Colon (tissue), 2 donors: ENCODE results near the gene MCOLN2.

Experiments used
- FAIRE-seq: peaks from 2 replicates; lab custom pipeline; 2012; peaks lifted over from hg19 to GRCh38; lab: Jason Lieb, UNC
- donor health status: control.
- donor health status: control.

Gene MCOLN2

DNA sequence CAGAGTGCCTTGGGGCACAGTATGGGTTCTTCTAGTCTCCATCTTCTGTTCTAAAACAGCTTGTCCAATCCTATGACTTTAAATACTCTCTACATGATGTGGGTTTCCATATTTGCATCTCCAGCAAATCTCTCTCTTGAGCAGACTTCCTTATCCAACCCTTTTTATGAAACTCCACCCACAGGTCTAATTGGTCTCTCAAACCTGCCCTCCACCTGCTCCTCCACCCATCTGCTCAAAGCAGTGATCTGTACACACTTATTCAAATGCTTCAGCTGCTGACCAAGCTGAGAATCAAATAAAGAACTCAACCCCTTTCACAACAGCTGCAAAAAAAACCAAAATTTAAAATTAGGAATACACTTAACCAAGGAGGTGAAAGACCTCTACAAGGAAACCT lies 11.5 kb downstream of the MCOLN2 start:
- FAIRE-seq = no peak

- FAIRE-seq = no peak
These were observed 14.5 kb downstream of the MCOLN2 start for GRCh38 chr1:84982395-84982794.

DNA sequence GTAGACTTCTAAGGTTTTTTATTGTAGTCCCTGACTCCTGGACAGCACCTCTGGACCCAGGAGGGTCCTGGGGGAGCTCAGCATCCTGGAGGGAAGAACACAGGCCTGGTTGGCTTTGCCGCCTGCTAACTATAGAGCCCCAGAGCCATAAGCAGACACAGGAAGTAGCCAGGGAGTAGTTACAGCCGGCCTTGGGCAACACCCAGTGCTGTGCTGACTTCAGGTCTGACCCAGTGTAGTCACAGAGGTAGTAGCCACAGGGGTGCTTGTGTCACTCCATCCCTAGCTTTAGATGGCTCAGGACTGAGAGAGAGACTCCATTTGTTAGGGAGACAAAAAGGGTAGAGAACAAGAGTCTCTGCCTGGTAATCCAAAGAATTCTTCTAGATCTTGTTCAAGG lies 21.9 kb downstream of the MCOLN2 start:
- no peak for FAIRE-seq

- FAIRE-seq = no peak
These were observed 23.2 kb downstream of the MCOLN2 start for GRCh38 chr1:84973498-84974334.

DNA sequence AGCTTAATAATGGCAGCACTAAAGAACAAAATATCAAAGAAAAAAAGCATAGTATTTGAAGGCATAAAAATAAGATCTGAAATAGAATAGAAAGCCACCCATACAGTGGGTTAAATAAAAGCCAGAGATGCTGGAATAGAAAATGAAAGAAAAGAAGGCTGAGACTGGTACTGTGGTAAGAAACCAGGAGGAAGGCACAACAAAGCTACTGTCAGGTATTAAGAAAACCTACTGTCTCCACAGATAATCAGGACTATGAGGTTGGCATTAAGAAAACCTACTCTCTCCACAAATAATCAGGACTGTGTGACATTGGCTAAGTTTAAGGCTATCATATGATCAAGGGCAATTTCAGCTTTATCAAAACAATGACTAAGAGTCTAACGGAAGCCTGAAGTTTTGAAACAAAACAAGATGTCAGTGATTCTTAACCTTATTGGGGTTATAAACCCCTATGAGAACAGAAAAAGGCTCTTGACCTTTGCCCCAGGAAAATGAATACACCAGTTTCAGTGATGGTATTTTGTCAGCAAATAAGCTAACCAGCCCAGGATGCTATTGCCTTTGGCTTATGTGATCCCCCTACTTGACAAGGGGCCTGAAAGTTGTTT lies 24.4 kb downstream of the MCOLN2 start:
- FAIRE-seq = no peak

GRCh38 chr1:84971957-84972356 lies 25.0 kb downstream of the MCOLN2 start:
- no peak for FAIRE-seq

DNA sequence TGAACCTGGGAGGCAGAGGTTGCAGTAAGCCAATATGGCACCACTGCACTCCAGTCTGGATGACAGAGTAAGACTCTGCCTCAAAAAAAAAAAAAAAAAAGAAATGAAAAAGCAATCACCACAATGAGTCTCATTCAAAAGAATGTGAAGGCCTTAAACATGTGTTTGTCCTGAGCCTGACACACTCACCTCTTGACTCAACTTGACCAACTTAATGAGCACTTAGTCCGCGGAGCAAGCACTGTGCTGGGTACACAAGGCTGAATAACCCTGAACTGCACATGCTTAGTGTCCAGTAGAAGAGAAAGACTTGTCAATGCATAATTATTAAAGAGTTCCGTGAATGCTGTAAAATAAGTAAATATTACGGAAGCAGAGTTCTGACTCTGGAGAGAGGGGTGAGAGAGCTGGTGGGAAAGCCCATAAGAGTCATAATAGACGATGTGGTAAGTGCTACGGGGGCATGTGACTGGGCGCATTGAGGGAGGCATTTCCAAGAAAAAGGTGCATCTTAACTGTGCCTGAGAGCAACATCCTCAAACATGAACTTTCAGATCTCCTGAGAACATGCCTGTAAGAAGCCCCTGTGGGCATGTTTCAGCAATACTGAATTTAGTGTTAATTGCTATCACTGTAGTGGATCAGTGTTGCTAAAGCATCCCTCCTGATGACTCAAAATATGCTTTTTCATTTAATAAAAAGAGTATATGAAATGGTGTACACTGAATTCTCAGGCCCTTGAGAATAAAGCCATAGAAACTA lies 27.2 kb downstream of the MCOLN2 start:
- FAIRE-seq = no peak

- no peak for FAIRE-seq
These were observed 28.0 kb downstream of the MCOLN2 start for GRCh38 chr1:84968865-84969264.

GRCh38 chr1:84968101-84968500 lies 28.8 kb downstream of the MCOLN2 start:
- peak; percentile 79 for FAIRE-seq

DNA sequence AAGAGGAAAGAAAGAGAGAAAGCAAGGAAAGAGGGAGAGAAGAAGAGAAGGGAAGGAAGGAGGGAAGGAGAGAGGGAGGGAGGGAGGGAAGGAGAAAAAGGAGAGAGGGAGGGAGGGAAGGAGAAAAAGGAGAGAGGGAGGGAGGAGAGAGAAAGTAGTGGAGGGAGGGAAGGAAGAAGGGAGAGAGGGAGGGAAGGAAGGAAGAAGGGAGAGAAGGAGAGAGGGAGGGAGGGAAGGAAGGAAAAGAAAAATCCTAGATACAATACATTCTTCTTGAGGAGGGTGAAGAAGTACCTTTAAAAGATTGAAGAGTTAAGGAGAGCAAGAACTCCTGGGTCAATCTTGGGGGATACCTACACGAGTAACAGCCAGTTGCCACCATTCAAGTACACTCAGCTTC lies 29.2 kb downstream of the MCOLN2 start:
- no peak for FAIRE-seq

DNA sequence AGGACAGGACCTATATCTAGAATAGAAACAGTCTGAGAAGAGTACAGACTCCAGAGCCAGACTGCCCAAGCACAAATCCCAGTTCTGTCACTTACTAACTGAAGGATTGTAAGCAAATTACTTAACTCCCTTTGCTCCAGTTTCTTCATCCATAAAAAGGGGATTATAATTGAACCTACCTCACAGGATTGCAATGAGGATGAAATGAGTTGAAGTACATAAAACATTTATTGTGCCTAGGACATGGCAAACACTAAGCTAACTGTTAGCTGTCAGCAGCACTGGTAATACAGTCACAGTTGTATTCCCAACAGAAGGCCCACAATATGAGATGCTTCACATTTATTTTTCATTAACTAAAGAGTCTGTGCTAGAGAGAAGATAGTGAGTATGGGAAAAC lies 33.9 kb downstream of the MCOLN2 start:
- no peak for FAIRE-seq

DNA sequence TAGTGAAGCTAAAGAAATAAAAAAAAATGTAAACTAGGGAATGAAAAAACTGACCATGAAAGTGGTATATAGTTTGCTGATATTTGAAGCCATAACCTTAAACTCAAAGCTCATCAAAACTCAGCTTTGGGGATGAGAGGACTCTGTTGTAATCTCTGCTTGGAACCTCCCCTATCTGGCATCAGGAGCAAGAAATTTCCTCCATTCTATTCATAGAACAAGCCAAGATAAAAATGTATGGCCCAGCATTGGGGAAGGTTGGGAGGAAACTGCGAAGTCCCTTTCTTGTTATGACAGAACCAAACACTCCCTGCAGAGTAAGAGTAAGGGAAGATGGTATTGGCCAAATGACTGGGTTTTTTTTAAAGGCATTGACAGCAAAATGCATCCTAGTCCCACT lies 35.6 kb downstream of the MCOLN2 start:
- FAIRE-seq = no peak

GRCh38 chr1:84960371-84960770 lies 36.5 kb downstream of the MCOLN2 start:
- no peak for FAIRE-seq

DNA sequence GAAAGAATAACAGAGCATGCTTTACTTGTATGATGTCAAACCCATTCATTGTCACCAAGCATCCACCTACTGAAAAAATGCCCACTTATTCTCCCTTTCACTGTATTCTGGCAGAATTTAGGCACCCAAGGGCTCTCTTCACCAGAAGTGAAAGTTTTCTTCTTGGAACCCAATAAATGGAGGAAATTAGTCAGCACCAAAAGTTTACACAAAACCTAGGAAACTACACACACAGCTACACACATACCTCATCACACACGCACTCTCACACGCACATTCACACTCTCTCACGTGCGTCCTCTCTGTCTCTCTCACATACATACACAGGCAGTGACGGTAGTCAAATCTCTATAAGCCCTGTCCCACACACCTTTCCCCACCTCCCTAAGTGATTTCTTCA lies 37.6 kb downstream of the MCOLN2 start:
- FAIRE-seq = no peak

DNA sequence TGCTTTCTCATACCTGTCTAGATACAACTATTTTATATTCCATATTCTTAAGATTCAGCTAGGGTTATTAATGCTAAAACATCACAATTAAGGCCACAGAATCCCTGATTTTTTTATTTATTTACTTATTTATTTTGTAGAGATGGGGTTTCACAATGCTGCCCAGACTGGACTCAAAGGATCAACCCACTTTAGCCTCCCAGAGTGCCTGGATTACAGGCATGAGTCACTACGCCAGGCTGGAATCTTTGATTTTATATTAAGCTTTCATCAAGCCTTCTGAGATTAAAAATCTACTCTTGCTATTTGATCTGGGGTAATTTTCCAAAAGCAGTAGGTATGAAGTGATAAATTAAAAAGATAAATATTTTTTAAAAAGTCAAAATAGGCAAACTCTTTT lies 38.9 kb downstream of the MCOLN2 start:
- FAIRE-seq = no peak

DNA sequence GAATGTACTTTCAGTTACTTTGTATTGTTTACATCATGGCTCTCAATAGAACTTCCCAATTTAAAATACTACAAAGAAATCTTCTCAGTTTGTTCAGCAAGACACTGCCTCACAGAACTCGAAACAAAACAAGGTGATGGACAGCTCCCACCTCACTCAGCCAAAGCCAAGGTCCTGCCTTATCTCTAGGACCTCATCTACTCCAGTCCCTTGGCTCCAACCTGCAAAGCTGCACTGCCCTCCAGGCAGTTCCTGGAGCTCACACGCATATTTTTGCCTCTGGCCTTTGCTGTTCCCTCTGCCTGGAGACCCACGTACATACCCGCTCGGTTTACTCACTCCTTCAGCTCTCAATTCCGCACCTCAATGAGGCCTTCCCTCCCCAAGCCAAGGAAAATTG lies 40.3 kb downstream of the MCOLN2 start:
- no peak for FAIRE-seq

DNA sequence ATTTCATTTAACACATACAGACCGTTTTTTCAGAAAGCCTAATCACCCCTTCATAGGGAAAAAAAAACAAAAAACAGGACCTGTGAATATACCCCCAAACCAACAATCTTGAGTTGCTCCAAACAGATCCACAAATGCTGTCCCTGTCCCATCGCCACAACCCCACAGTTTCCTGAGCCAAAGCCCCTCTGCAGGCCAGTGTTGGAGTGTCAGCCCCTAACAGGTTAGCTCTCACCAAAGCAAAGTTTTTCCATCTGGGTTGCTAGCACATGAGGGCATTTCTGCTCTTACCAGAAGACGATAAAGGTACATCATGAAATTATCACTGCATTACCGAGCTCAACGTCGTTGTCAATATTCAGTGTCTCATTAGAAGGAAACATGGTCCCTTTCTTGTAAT lies 40.8 kb downstream of the MCOLN2 start:
- FAIRE-seq = no peak

GRCh38 chr1:84949664-84950063 lies 47.2 kb downstream of the MCOLN2 start:
- FAIRE-seq = no peak

DNA sequence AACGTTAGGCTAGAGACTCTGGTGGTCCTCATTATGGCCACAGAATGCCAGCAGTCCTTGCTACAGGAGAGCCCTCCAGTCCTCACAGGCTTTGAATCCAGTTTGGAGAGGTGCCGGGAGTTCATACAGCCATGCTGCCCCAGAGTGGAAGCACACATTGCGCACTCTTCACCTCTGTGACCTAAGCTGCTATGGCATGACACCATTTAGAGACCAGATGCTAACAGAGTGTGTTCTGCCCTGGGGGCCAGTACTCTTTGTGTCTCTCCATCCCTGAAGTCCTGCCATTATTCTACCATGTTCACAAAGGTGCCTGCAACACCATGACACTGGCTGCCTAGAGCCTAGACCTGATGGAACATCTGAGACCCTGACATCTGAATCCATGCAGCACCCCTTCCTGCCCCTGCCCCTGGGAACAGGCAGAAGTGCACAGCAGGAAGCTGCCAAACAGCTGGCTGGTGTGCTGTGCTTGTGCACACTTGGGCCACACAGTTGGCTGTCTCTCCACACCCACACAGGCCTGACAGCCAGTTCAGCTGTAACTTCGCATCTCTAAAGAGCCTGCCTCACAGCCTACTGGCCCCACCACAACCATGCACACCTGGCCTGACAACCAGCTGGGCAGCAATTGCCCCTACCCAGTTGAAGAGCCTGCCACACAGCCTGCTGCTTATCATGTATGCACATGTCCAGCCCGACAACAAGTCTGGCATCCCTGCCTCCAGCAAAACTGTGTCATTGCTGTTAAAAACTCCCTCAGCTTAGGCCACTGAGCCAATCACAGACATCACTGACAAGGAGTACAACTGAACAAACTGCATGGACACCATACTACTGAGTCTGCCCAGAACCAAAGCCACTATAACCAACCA lies 49.1 kb downstream of the MCOLN2 start:
- no peak for FAIRE-seq

DNA sequence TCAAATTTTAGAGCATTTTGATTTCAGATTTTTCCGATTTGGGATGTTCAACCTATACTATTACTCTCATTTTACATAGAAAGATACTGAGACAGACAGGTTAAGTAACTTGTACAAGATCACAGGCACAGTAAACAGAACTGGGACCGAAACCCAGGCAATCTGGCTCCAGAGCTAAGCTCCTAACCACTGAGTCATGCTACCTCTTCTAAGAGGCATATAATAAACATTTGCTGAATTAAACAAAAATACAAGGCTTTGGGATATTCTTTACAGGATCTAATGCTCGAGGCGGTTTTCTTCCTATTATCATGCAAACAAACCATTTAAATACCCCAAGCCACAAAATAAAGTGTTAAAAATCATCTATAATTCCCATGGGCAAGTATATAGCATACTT lies 50.3 kb downstream of the MCOLN2 start:
- FAIRE-seq = no peak

DNA sequence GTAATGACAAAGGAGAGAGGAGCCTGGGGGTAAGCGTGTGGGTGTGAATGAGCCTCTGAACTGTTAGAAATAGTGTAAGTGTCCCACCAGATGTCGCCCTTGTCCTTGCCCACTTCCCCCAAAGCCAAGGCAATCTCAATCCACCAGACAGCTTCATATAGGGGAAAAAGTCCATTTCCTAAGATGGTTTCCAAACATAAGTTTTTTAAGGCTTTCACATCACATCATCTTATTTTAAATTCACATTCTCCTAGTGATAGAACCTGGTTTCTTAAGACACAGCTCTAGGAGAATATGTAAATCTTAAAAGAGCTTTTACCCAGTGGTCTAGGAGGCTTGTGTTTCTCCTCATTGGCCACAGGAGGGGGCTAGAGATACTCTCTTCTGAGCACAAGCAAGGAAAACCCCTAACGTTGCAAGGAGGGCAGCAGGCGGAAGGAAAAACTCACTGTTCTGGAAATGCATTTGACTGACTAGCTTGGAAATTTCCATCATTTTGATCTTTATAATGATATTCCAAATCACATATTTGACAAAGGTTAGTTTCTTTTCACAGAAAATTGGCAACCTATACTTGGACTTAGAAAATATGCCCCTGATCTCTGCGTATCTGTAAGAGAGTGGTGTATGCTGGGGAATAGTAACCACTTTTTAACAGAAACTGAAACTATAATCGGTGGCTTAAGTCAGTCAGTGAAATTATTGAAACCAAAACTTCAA lies 52.0 kb downstream of the MCOLN2 start:
- peak; percentile 43 for FAIRE-seq

GRCh38 chr1:84941843-84942242 lies 55.1 kb downstream of the MCOLN2 start:
- FAIRE-seq = no peak
